GM19193 (cell line): Measurements from ENCODE around the gene TMEM82.

Experiments
- POLR2A ChIP-seq: IDR thresholded peaks from 4 replicates; pipeline ENCODE4 v1.6.1; 2011; ENCODE audit not compliant: insufficient read depth, insufficient read length; ENCODE audit errors: extremely low read depth

Gene TMEM82

GRCh38 chr1:15730423-15730822, 11.9 kb upstream of the TMEM82 start:
- no peak for TF ChIP-seq POLR2A

GRCh38 chr1:15730936-15731335, 11.4 kb upstream of the TMEM82 start:
- no peak for TF ChIP-seq POLR2A

- TF ChIP-seq POLR2A = no peak
These were observed 10.3 kb upstream of the TMEM82 start for GRCh38 chr1:15731735-15732685.

- no peak for TF ChIP-seq POLR2A
These were observed 9.6 kb upstream of the TMEM82 start for GRCh38 chr1:15732686-15733081.

GRCh38 chr1:15733218-15733725, 9.0 kb upstream of the TMEM82 start:
- no peak for TF ChIP-seq POLR2A

- TF ChIP-seq POLR2A = no peak
These were observed 8.5 kb upstream of the TMEM82 start for GRCh38 chr1:15733726-15734226.

- no peak for TF ChIP-seq POLR2A
These were observed 8.0 kb upstream of the TMEM82 start for GRCh38 chr1:15734296-15734695.

GRCh38 chr1:15734901-15735300, 7.4 kb upstream of the TMEM82 start:
- TF ChIP-seq POLR2A = no peak

- no peak for TF ChIP-seq POLR2A
These were observed 6.8 kb upstream of the TMEM82 start for GRCh38 chr1:15735304-15736037.

- TF ChIP-seq POLR2A = no peak
These were observed 6.0 kb upstream of the TMEM82 start, which contains the start of gene SLC25A34 for GRCh38 chr1:15736038-15736891. TSS of gene SLC25A34 (plus strand) at chr1:15736258. CDS start at chr1:15736486, 228 bp downstream.

- no peak for TF ChIP-seq POLR2A
These were observed 5.4 kb upstream of the TMEM82 start for GRCh38 chr1:15736892-15737261.

- TF ChIP-seq POLR2A = no peak
These were observed 4.7 kb upstream of the TMEM82 start for GRCh38 chr1:15737324-15738319.

- TF ChIP-seq POLR2A = no peak
These were observed 3.7 kb upstream of the TMEM82 start for GRCh38 chr1:15738416-15739113.
